HEK293 (cell line): ENCODE measurements around the gene OSBP2.
A peak's percentile ranks its signal among the peaks of the same experiment; 100 is the strongest.

ENCODE experiments used
- CTCF ChIA-PET: fragments of 350-600 bp; formaldehyde crosslinking; extraction: SDS; loops from one replicate; lab custom pipeline; 2021; ENCODE audit warnings: antibody characterized with exemption; lab: Yijun Ruan, JAX
- POLR2A ChIA-PET: fragments of 300-600 bp; formaldehyde crosslinking; extraction: SDS; loops from one replicate; lab custom pipeline; 2020; ENCODE audit warnings: antibody characterized with exemption, inconsistent platforms; lab: Yijun Ruan, JAX
- H3K27ac ChIP-seq: fragments of 200-500 bp; sonication (Bioruptor generic); 2 replicates; pipeline ENCODE4 v1.5.1; 2014; ENCODE audit warnings: low read depth, low read length, control low read depth, inconsistent platforms; ENCODE audit errors: extremely low read depth
- H3K36me3 ChIP-seq, 2 experiments: fragments of 200-500 bp in 1 of 2; sonication (Bioruptor generic) in 1 of 2; 1 replicate in 1 of 2; 2 replicates in 1 of 2; pipeline ENCODE4 v1.5.1; 2014 to 2017; ENCODE audit warnings: inconsistent platforms in 2 of 2, low read length in 2 of 2; ENCODE audit not compliant: control insufficient read depth in 2 of 2, insufficient read depth in 1 of 2
- H3K4me1 ChIP-seq: fragments of 200-500 bp; sonication (Bioruptor generic); 2 replicates; pipeline ENCODE4 v1.5.1; 2014; ENCODE audit warnings: mild to moderate bottlenecking, low read length, inconsistent platforms; ENCODE audit not compliant: control insufficient read depth, insufficient read depth
- H3K4me3 ChIP-seq: 2 replicates; pipeline ENCODE4 v1.5.1; 2011; ENCODE audit warnings: low read depth, mild to moderate bottlenecking, control low read depth, low read length, moderate library complexity
- H3K9me3 ChIP-seq: fragments of 200-500 bp; sonication (Bioruptor generic); 2 replicates; pipeline ENCODE4 v1.5.1; 2014; ENCODE audit warnings: low read depth, low read length, inconsistent platforms; ENCODE audit not compliant: control insufficient read depth, insufficient read depth
- MYNN ChIP-seq: fragments of 450-650 bp; formaldehyde crosslinking; IDR thresholded peaks from 2 replicates; pipeline ENCODE4 v1.5.1; 2016; ENCODE audit warnings: missing biosample characterization, missing genetic modification characterization, borderline replicate concordance
- ZIC2 ChIP-seq: fragments of 450-650 bp; formaldehyde crosslinking; IDR thresholded peaks from 2 replicates; pipeline ENCODE4 v1.5.1; 2016; ENCODE audit warnings: missing biosample characterization, missing genetic modification characterization
- ZNF157 ChIP-seq: fragments of 450-650 bp; formaldehyde crosslinking; IDR thresholded peaks from 2 replicates; pipeline ENCODE4 v1.5.1; 2016; ENCODE audit warnings: missing biosample characterization, missing genetic modification characterization
- ZNF211 ChIP-seq: fragments of 450-650 bp; formaldehyde crosslinking; IDR thresholded peaks from 2 replicates; pipeline ENCODE4 v1.5.1; 2016; ENCODE audit warnings: low read depth, missing biosample characterization, missing genetic modification characterization
- ZNF391 ChIP-seq: fragments of 450-650 bp; formaldehyde crosslinking; IDR thresholded peaks from 2 replicates; pipeline ENCODE4 v1.5.1; 2016; ENCODE audit warnings: low read depth, missing biosample characterization, missing genetic modification characterization, borderline replicate concordance
- ZNF394 ChIP-seq: fragments of 450-650 bp; formaldehyde crosslinking; IDR thresholded peaks from 2 replicates; pipeline ENCODE4 v1.5.1; 2016; ENCODE audit warnings: missing biosample characterization, missing genetic modification characterization, mild to moderate bottlenecking, moderate library complexity, borderline replicate concordance
- ZNF501 ChIP-seq: fragments of 450-650 bp; formaldehyde crosslinking; IDR thresholded peaks from 2 replicates; pipeline ENCODE4 v1.5.1; 2016; ENCODE audit warnings: missing biosample characterization, missing genetic modification characterization
- ZNF510 ChIP-seq: fragments of 450-650 bp; formaldehyde crosslinking; IDR thresholded peaks from 2 replicates; pipeline ENCODE4 v1.5.1; 2018; ENCODE audit warnings: mild to moderate bottlenecking, missing genetic modification characterization, missing biosample characterization; ENCODE audit not compliant: insufficient replicate concordance
- ZNF555 ChIP-seq: fragments of 450-650 bp; formaldehyde crosslinking; conservative IDR thresholded peaks from 2 replicates; pipeline ENCODE4 v1.5.1; 2017; ENCODE audit warnings: missing biosample characterization, mild to moderate bottlenecking, missing genetic modification characterization, inconsistent platforms
- ZNF596 ChIP-seq: fragments of 450-650 bp; IDR thresholded peaks from 2 replicates; pipeline ENCODE4 v1.5.0; 2018; ENCODE audit warnings: missing biosample characterization, mild to moderate bottlenecking, missing genetic modification characterization, moderate library complexity
- ZNF626 ChIP-seq: fragments of 450-650 bp; sonication (Bioruptor Pico); formaldehyde crosslinking; IDR thresholded peaks from 2 replicates; pipeline ENCODE4 v1.5.1; 2018; ENCODE audit warnings: missing biosample characterization, missing genetic modification characterization, inconsistent platforms
- ZNF777 ChIP-seq: fragments of 450-650 bp; formaldehyde crosslinking; IDR thresholded peaks from 2 replicates; pipeline ENCODE4 v1.5.1; 2017; ENCODE audit warnings: missing biosample characterization, missing genetic modification characterization, borderline replicate concordance
- TF ChIP-seq, protein P1 (sequence below): fragments of 450-650 bp; IDR thresholded peaks from 2 replicates; pipeline ENCODE4 v1.5.1; 2018; ENCODE audit warnings: missing biosample characterization, mild to moderate bottlenecking, missing genetic modification characterization
- TF ChIP-seq, protein P2 (sequence below): fragments of 450-650 bp; formaldehyde crosslinking; IDR thresholded peaks from 2 replicates; pipeline ENCODE4 v1.5.1; 2017; ENCODE audit warnings: missing biosample characterization, mild to moderate bottlenecking, missing genetic modification characterization, moderate library complexity
- TF ChIP-seq, protein P3 (sequence below): fragments of 450-650 bp; formaldehyde crosslinking; IDR thresholded peaks from 2 replicates; pipeline ENCODE4 v1.5.1; 2016; ENCODE audit warnings: missing biosample characterization, missing genetic modification characterization

Gene OSBP2

DNA sequence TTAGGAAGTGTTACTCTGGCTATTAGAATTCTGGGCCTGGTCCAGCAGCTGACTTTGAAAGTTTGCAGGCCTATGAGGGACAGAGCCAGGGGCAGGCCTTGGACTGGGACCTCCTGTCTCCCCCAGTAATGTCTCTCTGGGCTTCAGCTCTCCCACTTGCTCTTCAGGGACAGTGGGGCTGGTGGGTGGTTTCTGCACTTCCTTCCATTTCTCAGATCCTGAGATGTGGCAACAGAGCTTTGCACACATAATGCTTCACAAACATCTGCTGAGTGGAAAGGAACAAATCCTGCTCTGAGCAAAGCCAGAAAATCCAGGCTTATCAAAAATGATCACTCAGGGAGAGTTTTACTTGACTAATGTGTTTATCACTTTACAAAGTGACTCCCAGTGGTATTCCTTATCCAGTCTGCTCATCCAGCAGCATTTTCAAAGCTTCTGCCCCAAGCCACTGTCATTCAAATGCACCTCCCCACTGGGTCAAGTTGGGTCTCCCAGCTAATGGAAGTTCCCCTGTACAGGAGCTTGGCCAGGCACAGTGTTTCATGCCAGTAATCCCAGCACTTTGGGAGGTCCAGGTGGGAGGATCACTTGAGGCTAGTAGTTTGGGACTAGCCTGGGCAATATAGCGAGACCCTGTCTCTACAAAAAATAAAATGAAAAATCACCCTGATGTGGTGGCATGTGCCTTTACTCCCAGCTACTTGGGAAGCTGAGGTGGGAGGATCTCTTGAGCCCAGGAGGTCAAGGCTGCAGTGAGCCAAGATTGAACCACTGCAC lies 13.5 kb upstream of the OSBP2 start:
- TF ChIP-seq, protein P1, sequence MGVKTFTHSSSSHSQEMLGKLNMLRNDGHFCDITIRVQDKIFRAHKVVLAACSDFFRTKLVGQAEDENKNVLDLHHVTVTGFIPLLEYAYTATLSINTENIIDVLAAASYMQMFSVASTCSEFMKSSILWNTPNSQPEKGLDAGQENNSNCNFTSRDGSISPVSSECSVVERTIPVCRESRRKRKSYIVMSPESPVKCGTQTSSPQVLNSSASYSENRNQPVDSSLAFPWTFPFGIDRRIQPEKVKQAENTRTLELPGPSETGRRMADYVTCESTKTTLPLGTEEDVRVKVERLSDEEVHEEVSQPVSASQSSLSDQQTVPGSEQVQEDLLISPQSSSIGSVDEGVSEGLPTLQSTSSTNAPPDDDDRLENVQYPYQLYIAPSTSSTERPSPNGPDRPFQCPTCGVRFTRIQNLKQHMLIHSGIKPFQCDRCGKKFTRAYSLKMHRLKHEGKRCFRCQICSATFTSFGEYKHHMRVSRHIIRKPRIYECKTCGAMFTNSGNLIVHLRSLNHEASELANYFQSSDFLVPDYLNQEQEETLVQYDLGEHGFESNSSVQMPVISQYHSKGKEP (tag by site-specific recombination) = no peak
- TF ChIP-seq ZNF555 (tag by site-specific recombination) (no peak), ZNF157 (tag by site-specific recombination) (no peak), ZNF391 (tag by site-specific recombination) (no peak)
- Histone ChIP-seq H3K36me3 (no peaks in the 10 kb centered on the region), H3K4me3 (no peak overlapping the region), H3K27ac (no peak overlapping the region), H3K9me3 (no peaks in the 10 kb centered on the region), H3K4me1 (no peaks in the 10 kb centered on the region)
- CTCF ChIA-PET = interaction anchor here (0.7 to 1.5 kb wide), 3 partner anchors 41 to 74 kb away, joined by 4 to 5 read pairs (median 4); no protein-coding TSS in a partner anchor
- POLR2A ChIA-PET = no interaction called here

DNA sequence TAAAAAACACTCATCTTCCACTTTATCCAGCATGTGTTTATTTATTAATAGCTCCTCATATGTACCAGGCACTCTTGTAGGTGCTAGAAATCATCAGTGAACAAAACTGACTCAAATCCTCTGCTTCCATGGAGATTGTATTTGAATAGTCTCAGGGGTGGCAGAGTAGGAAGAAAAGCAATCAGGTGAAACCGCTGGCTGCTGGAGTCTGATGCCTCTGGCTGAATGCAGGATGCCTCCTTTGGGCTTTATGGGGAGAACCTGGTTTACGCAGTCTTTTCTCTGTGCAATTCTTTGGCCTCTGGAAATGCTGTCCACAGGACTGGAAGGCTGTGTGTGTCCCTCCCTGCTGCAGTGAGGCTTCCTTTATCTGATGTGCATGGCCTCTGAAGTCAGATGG lies 12.8 kb upstream of the OSBP2 start:
- Histone ChIP-seq H3K9me3 (no peaks in the 10 kb centered on the region), H3K36me3 (no peaks in the 10 kb centered on the region), H3K4me1 (no peaks in the 10 kb centered on the region), H3K4me3 (no peak overlapping the region), H3K27ac (no peak overlapping the region)
- CTCF ChIA-PET = interaction anchor here (0.9 to 1.5 kb wide), 2 partner anchors 47 to 73 kb away, joined by 4 read pairs; no protein-coding TSS in a partner anchor
- POLR2A ChIA-PET = interaction anchor here (1.0 kb wide), 1 partner anchor 12 kb away, joined by 5 read pairs; no protein-coding TSS in a partner anchor
- TF ChIP-seq, protein P2, sequence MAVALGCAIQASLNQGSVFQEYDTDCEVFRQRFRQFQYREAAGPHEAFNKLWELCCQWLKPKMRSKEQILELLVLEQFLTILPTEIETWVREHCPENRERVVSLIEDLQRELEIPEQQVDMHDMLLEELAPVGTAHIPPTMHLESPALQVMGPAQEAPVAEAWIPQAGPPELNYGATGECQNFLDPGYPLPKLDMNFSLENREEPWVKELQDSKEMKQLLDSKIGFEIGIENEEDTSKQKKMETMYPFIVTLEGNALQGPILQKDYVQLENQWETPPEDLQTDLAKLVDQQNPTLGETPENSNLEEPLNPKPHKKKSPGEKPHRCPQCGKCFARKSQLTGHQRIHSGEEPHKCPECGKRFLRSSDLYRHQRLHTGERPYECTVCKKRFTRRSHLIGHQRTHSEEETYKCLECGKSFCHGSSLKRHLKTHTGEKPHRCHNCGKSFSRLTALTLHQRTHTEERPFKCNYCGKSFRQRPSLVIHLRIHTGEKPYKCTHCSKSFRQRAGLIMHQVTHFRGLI = no peak

DNA sequence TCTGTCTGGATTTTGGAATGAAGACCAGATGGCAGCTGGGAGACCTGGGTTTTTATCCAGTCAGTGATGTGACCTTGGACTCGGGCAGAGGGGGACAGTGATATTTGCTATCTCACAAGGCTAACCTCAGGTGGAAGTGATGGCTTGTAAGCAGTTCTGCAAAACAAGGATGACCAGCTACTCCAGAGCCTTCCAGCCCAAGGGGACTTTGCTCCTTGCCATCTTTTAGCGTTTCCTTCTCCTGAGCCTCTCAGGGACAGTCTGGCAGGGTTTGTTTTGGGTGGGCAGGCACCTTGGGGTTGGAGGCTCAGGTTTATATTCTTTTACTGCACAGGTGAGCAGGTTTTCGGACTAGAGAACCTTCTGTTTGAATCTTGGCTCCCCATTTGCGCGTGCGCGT lies 9.5 kb upstream of the OSBP2 start:
- TF ChIP-seq ZNF211 (tag by site-specific recombination) (no peak), ZNF394 (tag by site-specific recombination) (0 out of 2 replicates have a peak, but pooled peaks have one; percentile 12)
- Histone ChIP-seq H3K4me3 (no peak overlapping the region), H3K4me1 (no peaks in the 10 kb centered on the region), H3K36me3 (no peaks in the 10 kb centered on the region), H3K9me3 (no peaks in the 10 kb centered on the region), H3K27ac (no peak overlapping the region)
- CTCF ChIA-PET = interaction anchor here (1.1 to 2.9 kb wide), 2 partner anchors 16 to 50 kb away, joined by 3 to 11 read pairs; partner anchors contain the start of gene SLC35E4
- POLR2A ChIA-PET = no interaction called here

DNA sequence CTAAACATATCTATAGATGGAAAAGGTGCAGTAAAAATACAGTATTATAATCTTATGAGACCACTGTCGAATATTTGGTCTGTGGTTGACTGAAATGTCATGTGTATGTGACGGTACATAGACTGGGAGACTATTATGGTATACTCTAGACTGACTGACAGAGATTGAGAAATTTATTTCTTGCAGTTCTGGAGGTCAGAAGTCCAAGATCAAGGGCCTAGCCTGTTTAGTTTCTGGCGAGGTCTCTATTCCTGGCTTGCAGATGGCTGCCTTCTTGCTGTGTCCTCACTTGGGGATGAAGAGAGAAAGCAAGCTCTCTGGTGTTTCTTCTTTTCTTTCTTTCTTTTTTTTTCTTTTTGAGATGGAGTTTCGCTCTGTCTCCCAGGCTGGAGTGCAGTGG lies 7.3 kb upstream of the OSBP2 start:
- H3K27ac ChIP-seq = no peak overlapping the region
- TF ChIP-seq ZIC2 (tag by site-specific recombination) (no peak), MYNN (tag by site-specific recombination) (no peak), ZNF501 (no peak), ZNF626 (no peak), ZNF510 (no peak), ZNF596 (tag by site-specific recombination) (no peak), ZNF777 (no peak)
- TF ChIP-seq, protein P3, sequence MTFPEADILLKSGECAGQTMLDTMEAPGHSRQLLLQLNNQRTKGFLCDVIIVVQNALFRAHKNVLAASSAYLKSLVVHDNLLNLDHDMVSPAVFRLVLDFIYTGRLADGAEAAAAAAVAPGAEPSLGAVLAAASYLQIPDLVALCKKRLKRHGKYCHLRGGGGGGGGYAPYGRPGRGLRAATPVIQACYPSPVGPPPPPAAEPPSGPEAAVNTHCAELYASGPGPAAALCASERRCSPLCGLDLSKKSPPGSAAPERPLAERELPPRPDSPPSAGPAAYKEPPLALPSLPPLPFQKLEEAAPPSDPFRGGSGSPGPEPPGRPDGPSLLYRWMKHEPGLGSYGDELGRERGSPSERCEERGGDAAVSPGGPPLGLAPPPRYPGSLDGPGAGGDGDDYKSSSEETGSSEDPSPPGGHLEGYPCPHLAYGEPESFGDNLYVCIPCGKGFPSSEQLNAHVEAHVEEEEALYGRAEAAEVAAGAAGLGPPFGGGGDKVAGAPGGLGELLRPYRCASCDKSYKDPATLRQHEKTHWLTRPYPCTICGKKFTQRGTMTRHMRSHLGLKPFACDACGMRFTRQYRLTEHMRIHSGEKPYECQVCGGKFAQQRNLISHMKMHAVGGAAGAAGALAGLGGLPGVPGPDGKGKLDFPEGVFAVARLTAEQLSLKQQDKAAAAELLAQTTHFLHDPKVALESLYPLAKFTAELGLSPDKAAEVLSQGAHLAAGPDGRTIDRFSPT (tag by site-specific recombination) = no peak
- ChIA-PET CTCF (no interaction called here), POLR2A (no interaction called here)
- H3K4me3 ChIP-seq = no peak overlapping the region
- no peaks in the 10 kb centered on the region for H3K4me1 ChIP-seq
- H3K9me3 ChIP-seq = no peaks in the 10 kb centered on the region
- no peaks in the 10 kb centered on the region for H3K36me3 ChIP-seq
